Activated naive CD4-positive, alpha-beta T cell treated with anti-CD3 and anti-CD28 coated beads, Interleukin-2, amount 10 ng/mL, durations not matched to agents 7 days and 5 days (primary cell): ENCODE data around the gene C21orf91.
A peak's percentile ranks its signal among the peaks of the same experiment; 100 is the strongest.

ENCODE experiments used
- CTCF ChIA-PET: fragments of 350-600 bp; sonication (Branson Sonifier 250); formaldehyde crosslinking; loops from one replicate; lab custom pipeline; 2021; ENCODE audit warnings: antibody characterized with exemption; lab: Charles Lee
- DNase-seq: peaks from one replicate; pipeline ENCODE4 v3.0.0-alpha.2; 2020
- H3K27ac Mint-ChIP-seq: one replicate; pipeline ENCODE4 v1.8.0; 2021; ENCODE audit warnings: mild to moderate bottlenecking, moderate library complexity, mixed read lengths
- H3K27me3 Mint-ChIP-seq: one replicate; pipeline ENCODE4 v1.8.0; 2021; ENCODE audit warnings: mild to moderate bottlenecking, mixed read lengths
- H3K36me3 Mint-ChIP-seq: one replicate; pipeline ENCODE4 v1.8.0; 2021; ENCODE audit warnings: mixed read lengths
- H3K4me1 Mint-ChIP-seq: one replicate; pipeline ENCODE4 v1.8.0; 2021; ENCODE audit warnings: mixed read lengths
- H3K4me3 Mint-ChIP-seq: one replicate; pipeline ENCODE4 v1.8.0; 2021; ENCODE audit warnings: mild to moderate bottlenecking, moderate library complexity, mixed read lengths
- H3K9me3 Mint-ChIP-seq: one replicate; pipeline ENCODE4 v1.8.0; 2021; ENCODE audit warnings: mixed read lengths

The C21orf91 gene

DNA sequence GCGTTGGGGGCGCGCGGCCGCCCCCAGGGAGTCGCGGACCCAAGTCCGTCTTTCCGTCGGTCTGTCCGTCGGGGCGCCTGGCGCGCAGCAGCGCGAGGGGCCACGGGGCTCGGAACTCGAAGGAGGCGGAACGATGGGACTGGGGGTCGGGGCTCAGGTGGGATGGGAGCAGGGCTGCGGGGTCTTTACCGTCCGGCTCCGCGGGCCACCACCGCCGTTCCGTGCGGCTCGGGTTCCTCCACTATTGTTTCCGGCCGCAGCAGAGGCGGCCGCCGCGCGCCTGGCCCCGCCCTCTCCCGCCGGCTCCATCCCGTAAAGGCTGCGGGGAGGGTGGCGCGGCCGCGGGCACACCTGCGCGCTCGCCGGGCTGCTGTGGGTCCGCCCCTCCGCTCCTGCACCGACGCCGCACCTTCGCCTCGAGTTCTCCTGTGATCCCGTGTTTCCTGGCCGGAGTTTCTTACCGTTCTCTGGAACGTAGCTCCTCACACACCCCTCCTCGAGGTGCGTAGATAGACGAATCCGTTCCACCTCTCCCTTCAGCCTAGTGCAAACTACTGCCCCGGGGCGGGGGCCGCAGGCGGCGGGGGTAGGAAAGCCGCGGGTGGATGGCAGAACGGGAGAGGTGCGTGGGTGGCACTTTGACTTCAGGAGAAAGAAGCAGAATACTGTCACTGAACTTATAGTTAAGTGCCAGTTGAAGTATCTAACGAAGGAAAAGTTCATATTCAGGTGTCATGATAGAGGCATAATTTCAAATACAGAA is at the start of gene C21orf91:
TSS of gene C21orf91 (minus strand) at position 243 of the 763 bp plus-strand sequence. CDS start 1,038 bp downstream, outside the sequence.
- Mint-ChIP-seq H3K27me3 (no peaks in the 10 kb centered on the region), H3K27ac (peak within 1 kb of the TSS; percentile 98), H3K9me3 (no peaks in the 10 kb centered on the region), H3K4me3 (peak within 1 kb of the TSS; percentile 88), H3K4me1 (peaks cover 42% of the 10 kb centered on the region), H3K36me3 (peaks cover 36% of the 10 kb centered on the region)
- DNase-seq: peak; percentile 93
- CTCF ChIA-PET: interaction anchor here (1.1 to 2.1 kb wide), 5 partner anchors 21 to 140 kb away, joined by 3 to 10 read pairs (median 7); no protein-coding TSS in a partner anchor

DNA sequence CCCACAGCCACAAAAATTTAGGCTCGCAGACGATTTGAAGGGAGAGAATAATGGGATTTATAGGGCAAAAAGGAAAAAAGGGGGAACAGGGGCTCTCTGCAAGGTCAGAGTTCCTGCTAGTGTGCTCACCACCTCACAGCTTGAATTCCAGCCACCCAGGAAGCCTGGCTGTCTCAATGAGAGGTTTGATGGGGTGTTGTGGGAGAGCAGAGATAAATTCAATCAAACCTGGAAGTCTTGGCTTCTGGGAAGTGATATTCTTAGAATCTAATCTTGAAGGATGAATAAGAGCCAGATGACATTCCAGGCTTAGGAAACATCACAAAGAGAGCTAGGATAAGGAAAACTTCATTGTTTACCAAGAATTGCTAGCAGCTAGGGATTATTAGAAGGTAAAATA is 47.4 kb upstream of the C21orf91 start:
- no peaks in the 10 kb centered on the region for H3K27me3 Mint-ChIP-seq
- H3K27ac Mint-ChIP-seq: no peak overlapping the region
- CTCF ChIA-PET: interaction anchor here (0.8 to 0.9 kb wide), 2 partner anchors 11 to 48 kb away, joined by 3 read pairs; no protein-coding TSS in a partner anchor
- H3K36me3 Mint-ChIP-seq: no peaks in the 10 kb centered on the region
- DNase-seq: no peak
- no peaks in the 10 kb centered on the region for H3K9me3 Mint-ChIP-seq
- no peak overlapping the region for H3K4me3 Mint-ChIP-seq
- H3K4me1 Mint-ChIP-seq: no peaks in the 10 kb centered on the region

DNA sequence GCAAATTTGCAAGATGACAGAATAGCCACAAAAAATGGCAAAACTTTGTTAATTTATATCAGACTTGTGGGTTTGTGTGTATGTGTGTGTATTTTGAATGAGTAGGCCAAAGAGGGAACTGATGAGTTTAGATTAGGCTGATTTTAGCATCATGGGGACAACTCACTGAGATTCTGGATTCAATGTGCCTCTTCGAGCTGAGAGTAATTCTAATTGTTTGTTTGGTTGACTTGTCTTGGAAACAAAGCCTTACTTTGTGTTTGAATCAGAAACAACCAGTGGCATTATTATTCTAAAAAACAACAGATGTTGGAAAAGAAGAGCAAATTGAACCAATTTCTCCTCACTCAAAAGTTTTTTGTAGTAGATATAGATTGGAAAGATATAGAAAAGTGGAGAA is 40.5 kb upstream of the C21orf91 start:
- Mint-ChIP-seq H3K4me3 (no peak overlapping the region), H3K4me1 (no peaks in the 10 kb centered on the region), H3K9me3 (no peaks in the 10 kb centered on the region), H3K27me3 (no peaks in the 10 kb centered on the region), H3K27ac (no peak overlapping the region), H3K36me3 (no peaks in the 10 kb centered on the region)
- CTCF ChIA-PET: no interaction called here
- no peak for DNase-seq

DNA sequence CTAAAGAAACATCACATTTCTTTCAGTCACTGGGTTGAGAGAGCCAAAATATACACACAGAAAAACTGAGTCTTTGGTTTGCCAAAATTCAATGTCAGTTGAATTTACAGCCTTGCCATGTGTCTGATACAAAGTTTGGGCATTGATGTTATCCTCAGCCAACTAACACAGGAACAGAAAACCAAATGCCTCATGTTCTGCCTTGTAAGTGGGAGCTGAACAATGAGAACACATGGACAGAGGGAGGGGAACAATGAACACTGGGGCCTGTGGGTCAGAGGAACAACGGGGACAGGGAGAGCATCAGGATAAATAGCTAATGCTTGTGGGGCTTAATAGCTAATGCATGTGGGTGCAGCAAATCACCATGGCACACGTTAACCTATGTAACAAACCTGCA is 39.6 kb upstream of the C21orf91 start:
- Mint-ChIP-seq H3K36me3 (no peaks in the 10 kb centered on the region), H3K9me3 (no peaks in the 10 kb centered on the region), H3K27me3 (no peaks in the 10 kb centered on the region), H3K4me1 (no peaks in the 10 kb centered on the region), H3K27ac (no peak overlapping the region), H3K4me3 (no peak overlapping the region)
- CTCF ChIA-PET: no interaction called here
- no peak for DNase-seq

GRCh38 chr21:17854745-17855144 is 35.6 kb upstream of the C21orf91 start:
- Mint-ChIP-seq H3K27me3 (no peaks in the 10 kb centered on the region), H3K36me3 (no peaks in the 10 kb centered on the region)

GRCh38 chr21:17853393-17854275 is 34.5 kb upstream of the C21orf91 start:
- Mint-ChIP-seq H3K4me1 (no peaks in the 10 kb centered on the region), H3K27ac (no peak overlapping the region), H3K4me3 (no peak overlapping the region), H3K9me3 (peaks cover 4% of the 10 kb centered on the region), H3K36me3 (no peaks in the 10 kb centered on the region), H3K27me3 (no peaks in the 10 kb centered on the region)
- CTCF ChIA-PET: no interaction called here
- no peak for DNase-seq

More at GRCh38 chr21:17854745-17855144, 35.6 kb upstream of the C21orf91 start:
- CTCF ChIA-PET: no interaction called here
- no peaks in the 10 kb centered on the region for H3K4me1 Mint-ChIP-seq
- peaks cover 4% of the 10 kb centered on the region for H3K9me3 Mint-ChIP-seq
- H3K4me3 Mint-ChIP-seq: no peak overlapping the region
- no peak overlapping the region for H3K27ac Mint-ChIP-seq
- DNase-seq: no peak

DNA sequence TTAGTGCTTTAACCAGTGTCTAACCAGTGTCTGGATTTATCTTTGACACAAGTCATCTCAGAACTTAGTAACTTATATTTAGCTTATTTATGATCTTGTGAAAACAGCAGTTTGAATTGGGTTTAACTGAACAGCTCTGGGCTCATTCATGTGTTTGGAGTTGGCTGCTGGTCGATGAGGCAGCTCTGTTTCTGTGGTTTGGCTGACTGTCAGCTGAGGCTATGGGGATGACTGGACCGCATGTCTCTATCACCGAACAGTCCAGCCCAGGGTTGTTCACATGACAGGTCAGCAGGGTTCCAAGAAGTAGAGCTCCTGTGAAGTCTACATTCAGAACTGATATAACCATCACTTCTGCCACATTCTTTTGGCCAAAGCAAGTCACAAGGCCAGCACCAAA is 29.1 kb upstream of the C21orf91 start:
- no peak overlapping the region for H3K27ac Mint-ChIP-seq
- H3K36me3 Mint-ChIP-seq: no peaks in the 10 kb centered on the region
- H3K4me1 Mint-ChIP-seq: no peaks in the 10 kb centered on the region
- no peak overlapping the region for H3K4me3 Mint-ChIP-seq
- peaks cover 4% of the 10 kb centered on the region for H3K9me3 Mint-ChIP-seq
- CTCF ChIA-PET: no interaction called here
- H3K27me3 Mint-ChIP-seq: no peaks in the 10 kb centered on the region
- DNase-seq: no peak

- no peak for DNase-seq
- H3K27ac Mint-ChIP-seq: no peak overlapping the region
- peaks cover 6% of the 10 kb centered on the region for H3K27me3 Mint-ChIP-seq
- no peaks in the 10 kb centered on the region for H3K36me3 Mint-ChIP-seq
- no peak overlapping the region for H3K4me3 Mint-ChIP-seq
- H3K9me3 Mint-ChIP-seq: no peaks in the 10 kb centered on the region
- H3K4me1 Mint-ChIP-seq: no peaks in the 10 kb centered on the region
- CTCF ChIA-PET: interaction anchor here (1.1 kb wide), 1 partner anchor 162 kb away, joined by 3 read pairs; no protein-coding TSS in a partner anchor
These were observed 21.9 kb upstream of the C21orf91 start for GRCh38 chr21:17841103-17841502.

DNA sequence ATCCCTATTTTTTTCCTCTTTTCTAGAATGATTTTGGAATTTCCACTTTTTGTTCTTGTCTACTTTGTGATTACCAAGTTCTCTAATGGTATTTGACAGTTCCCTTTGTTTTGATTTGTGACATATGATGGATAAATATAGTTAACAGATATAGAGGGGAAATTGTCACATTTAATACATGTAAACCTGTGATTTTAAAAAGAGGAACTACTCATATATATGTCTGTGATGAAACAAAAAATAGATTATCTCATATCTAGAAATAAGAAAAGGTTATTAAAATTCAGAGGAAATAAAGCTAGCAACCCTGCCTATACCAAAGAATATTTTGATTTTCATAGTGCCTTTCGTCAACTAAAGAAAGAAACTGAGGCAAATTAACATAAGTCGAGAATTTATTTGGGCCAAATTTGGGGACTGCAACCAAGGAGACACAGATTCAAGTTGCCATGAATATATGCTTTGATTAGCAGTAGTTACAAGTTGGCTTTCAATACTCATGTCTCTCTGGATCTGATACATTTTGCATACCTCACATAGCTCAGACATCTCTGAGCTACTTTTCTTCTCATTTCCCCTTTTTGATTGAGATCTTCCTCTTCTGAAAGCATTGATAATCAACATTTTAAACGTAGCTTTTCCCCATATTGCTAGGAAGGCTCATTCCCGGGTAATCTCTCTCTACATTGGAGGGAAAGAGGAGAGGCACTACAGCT is 15.6 kb upstream of the C21orf91 start:
- H3K9me3 Mint-ChIP-seq: no peaks in the 10 kb centered on the region
- DNase-seq: no peak
- H3K27me3 Mint-ChIP-seq: peaks cover 6% of the 10 kb centered on the region
- H3K4me1 Mint-ChIP-seq: no peaks in the 10 kb centered on the region
- no peak overlapping the region for H3K4me3 Mint-ChIP-seq
- CTCF ChIA-PET: no interaction called here
- no peaks in the 10 kb centered on the region for H3K36me3 Mint-ChIP-seq
- H3K27ac Mint-ChIP-seq: no peak overlapping the region

- DNase-seq: no peak
- Mint-ChIP-seq H3K36me3 (peaks cover 5% of the 10 kb centered on the region), H3K27me3 (no peaks in the 10 kb centered on the region), H3K9me3 (peaks cover 10% of the 10 kb centered on the region), H3K27ac (no peak overlapping the region), H3K4me3 (no peak overlapping the region), H3K4me1 (no peaks in the 10 kb centered on the region)
- CTCF ChIA-PET: no interaction called here
These were observed 10.3 kb upstream of the C21orf91 start for GRCh38 chr21:17829472-17829871.

- Mint-ChIP-seq H3K36me3 (peaks cover 5% of the 10 kb centered on the region), H3K9me3 (peaks cover 10% of the 10 kb centered on the region), H3K4me3 (no peak overlapping the region), H3K27ac (no peak overlapping the region), H3K4me1 (no peaks in the 10 kb centered on the region), H3K27me3 (no peaks in the 10 kb centered on the region)
- CTCF ChIA-PET: no interaction called here
- DNase-seq: no peak
These were observed 9.1 kb upstream of the C21orf91 start for GRCh38 chr21:17828223-17828622.

- no peak for DNase-seq
- Mint-ChIP-seq H3K4me3 (no peak overlapping the region), H3K9me3 (peaks cover 10% of the 10 kb centered on the region), H3K27me3 (no peaks in the 10 kb centered on the region), H3K27ac (no peak overlapping the region), H3K4me1 (peaks cover 13% of the 10 kb centered on the region), H3K36me3 (peaks cover 10% of the 10 kb centered on the region)
- CTCF ChIA-PET: no interaction called here
These were observed 4.7 kb upstream of the C21orf91 start for GRCh38 chr21:17823846-17824245.

GRCh38 chr21:17821121-17821520 is 2.0 kb upstream of the C21orf91 start:
- CTCF ChIA-PET: no interaction called here

DNA sequence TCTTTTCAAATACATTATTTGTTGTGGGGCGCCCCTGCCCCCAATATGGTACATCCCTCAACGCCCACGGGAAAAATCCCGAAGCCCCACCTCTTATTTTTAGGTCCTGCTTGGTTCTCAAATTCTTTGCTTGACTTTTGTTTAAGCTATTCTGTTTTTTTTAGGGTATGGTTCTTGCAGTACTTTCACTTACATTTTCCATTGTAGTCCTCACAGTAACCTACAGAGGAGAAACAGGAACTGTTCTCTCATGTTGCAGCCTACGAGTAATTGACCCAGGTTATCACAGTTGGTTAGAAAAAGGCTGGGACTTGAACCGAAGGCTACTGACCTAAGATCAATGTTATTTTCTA is 697 bp upstream of the C21orf91 start:
- Mint-ChIP-seq H3K4me1 (peaks cover 37% of the 10 kb centered on the region), H3K4me3 (peak overlapping the region; percentile 83), H3K27me3 (no peaks in the 10 kb centered on the region), H3K9me3 (no peaks in the 10 kb centered on the region), H3K36me3 (peaks cover 31% of the 10 kb centered on the region), H3K27ac (peak overlapping the region; percentile 98)
- CTCF ChIA-PET: interaction anchor here (1.5 kb wide), 1 partner anchor 133 kb away, joined by 4 read pairs; no protein-coding TSS in a partner anchor
- DNase-seq: peak; percentile 21

More at GRCh38 chr21:17821121-17821520, 2.0 kb upstream of the C21orf91 start:
- Mint-ChIP-seq H3K36me3 (peaks cover 25% of the 10 kb centered on the region), H3K9me3 (peaks cover 9% of the 10 kb centered on the region), H3K27ac (peak overlapping the region; percentile 98), H3K4me1 (peaks cover 29% of the 10 kb centered on the region), H3K27me3 (no peaks in the 10 kb centered on the region), H3K4me3 (peak overlapping the region; percentile 83)
- DNase-seq: no peak
